NB4 (cell line): ENCODE data around the gene KRT79.

ENCODE experiments used
- DNase-seq: peaks from one replicate; pipeline ENCODE4 v3.0.0; 2010; ENCODE audit warnings: low read depth
- H3K4me3 ChIP-seq: one replicate; pipeline ENCODE4 v1.5.1; 2011; ENCODE audit warnings: mild to moderate bottlenecking, low read depth, low read length, moderate library complexity
- CTCF ChIP-seq: IDR thresholded peaks from one replicate; pipeline ENCODE4 v1.5.1; 2012; ENCODE audit warnings: low read depth, low read length
- MAX ChIP-seq: IDR thresholded peaks from 2 replicates; pipeline ENCODE4 v1.6.1; 2011; ENCODE audit warnings: low read depth, low read length
- MYC ChIP-seq: IDR thresholded peaks from 2 replicates; pipeline ENCODE4 v1.6.1; 2011; ENCODE audit warnings: low read depth, low read length
- POLR2A ChIP-seq: IDR thresholded peaks from 2 replicates; pipeline ENCODE4 v1.6.1; 2011; ENCODE audit warnings: mild to moderate bottlenecking; ENCODE audit not compliant: insufficient read length; ENCODE audit errors: extremely low read depth

KRT79 gene

GRCh38 chr12:52798671-52799504 is 35.2 kb downstream of the KRT79 start:
- TF ChIP-seq MAX (no peak), CTCF (no peak)
- H3K4me3 ChIP-seq = no peak overlapping the region
- no peak for DNase-seq

GRCh38 chr12:52798003-52798670 is 36.0 kb downstream of the KRT79 start:
- TF ChIP-seq POLR2A (no peak), MYC (no peak), MAX (no peak), CTCF (no peak)
- no peak for DNase-seq
- H3K4me3 ChIP-seq = no peak overlapping the region

- DNase-seq = no peak
- TF ChIP-seq MYC (no peak), CTCF (no peak), MAX (no peak), POLR2A (no peak)
- H3K4me3 ChIP-seq = no peak overlapping the region
These were observed 36.6 kb downstream of the KRT79 start for GRCh38 chr12:52797529-52797894.

GRCh38 chr12:52796839-52797528 is 37.1 kb downstream of the KRT79 start:
- H3K4me3 ChIP-seq = no peak overlapping the region
- TF ChIP-seq POLR2A = no peak
- no peak for TF ChIP-seq CTCF
- no peak for TF ChIP-seq MYC
- TF ChIP-seq MAX = no peak
- DNase-seq = no peak

GRCh38 chr12:52796429-52796794 is 37.7 kb downstream of the KRT79 start:
- no peak for DNase-seq
- H3K4me3 ChIP-seq = no peak overlapping the region
- no peak for TF ChIP-seq MYC
- TF ChIP-seq POLR2A = no peak
- TF ChIP-seq MAX = no peak
- no peak for TF ChIP-seq CTCF
